ENCODE measurements around the gene CDHR2.
"Not testable (repeated sequence)": the region's sequence is repeated elsewhere in the genome, so short reads cannot be mapped to it uniquely, and the experiment has no call there.

Gene CDHR2

GRCh38 chr5:176587398-176587797 is 38.3 kb downstream of the CDHR2 start:
- no peak for DNase-seq (ENCODE audit: extremely low read depth, low read depth)
- H3K4me3 ChIP-seq (replicated peaks; ENCODE audit: low read depth, low read length), result no peak overlapping the region
- TF ChIP-seq CTCF (IDR thresholded peaks at IDR 0.05; ENCODE audit: low read depth, low read length, missing control alignments), result no peak

GRCh38 chr5:176588297-176588696 is 39.2 kb downstream of the CDHR2 start:
- DNase-seq (ENCODE audit: extremely low read depth, low read depth), result no peak
- no peak for TF ChIP-seq CTCF (IDR thresholded peaks at IDR 0.05; ENCODE audit: low read depth, low read length, missing control alignments)
- no peak overlapping the region for H3K4me3 ChIP-seq (replicated peaks; ENCODE audit: low read depth, low read length)

- no peak overlapping the region for H3K4me3 ChIP-seq (replicated peaks; ENCODE audit: low read depth, low read length)
- no peak for DNase-seq (ENCODE audit: extremely low read depth, low read depth)
- TF ChIP-seq CTCF (IDR thresholded peaks at IDR 0.05; ENCODE audit: low read depth, low read length, missing control alignments), result no peak
These were observed 40.1 kb downstream of the CDHR2 start for GRCh38 chr5:176589039-176589769.

- H3K4me3 ChIP-seq (replicated peaks; ENCODE audit: low read depth, low read length), result no peak overlapping the region
- no peak for TF ChIP-seq CTCF (IDR thresholded peaks at IDR 0.05; ENCODE audit: low read depth, low read length, missing control alignments)
- no peak for DNase-seq (ENCODE audit: extremely low read depth, low read depth)
These were observed 41.0 kb downstream of the CDHR2 start for GRCh38 chr5:176590035-176590717.

DNA sequence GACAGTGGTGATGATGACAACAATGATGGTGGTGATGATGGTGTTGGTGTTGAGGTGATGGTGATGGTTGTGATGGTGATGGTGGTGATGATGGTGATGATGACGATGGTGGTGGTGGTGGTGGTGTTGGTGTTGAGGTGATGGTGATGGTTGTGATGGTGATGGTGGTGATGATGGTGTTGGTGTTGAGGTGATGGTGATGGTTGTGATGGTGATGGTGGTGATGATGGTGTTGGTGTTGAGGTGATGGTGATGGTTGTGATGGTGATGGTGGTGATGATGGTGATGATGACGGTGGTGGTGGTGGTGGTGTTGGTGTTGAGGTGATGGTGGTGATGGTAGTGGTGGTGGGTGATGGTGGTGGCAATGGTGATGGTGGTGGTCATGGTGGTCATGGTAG is 42.5 kb downstream of the CDHR2 start:
- DNase-seq (ENCODE audit: extremely low read depth, low read depth); H3K4me3 ChIP-seq (replicated peaks; ENCODE audit: low read depth, low read length): not testable (repeated sequence)

DNA sequence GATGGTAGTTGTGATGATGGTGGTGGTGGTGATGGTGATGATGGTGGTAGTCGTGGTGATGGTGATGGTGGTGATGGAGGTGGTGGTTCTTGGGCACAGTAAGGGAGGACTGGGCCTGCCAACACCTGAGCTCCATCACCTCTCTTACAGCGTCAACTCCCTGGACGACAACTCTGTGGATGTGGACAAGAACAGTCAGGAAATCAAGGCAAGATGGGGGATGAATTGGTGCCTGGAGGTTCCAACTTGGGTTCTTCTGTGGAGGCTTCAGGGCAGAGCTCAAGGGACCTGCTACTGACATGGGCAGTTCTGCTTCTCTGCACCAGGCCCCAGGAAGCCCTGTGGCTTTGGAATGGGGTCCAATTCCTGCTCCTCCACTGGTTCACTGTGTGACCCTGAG is 43.4 kb downstream of the CDHR2 start:
- H3K4me3 ChIP-seq (replicated peaks; ENCODE audit: low read depth, low read length), result no peak overlapping the region
- no peak for TF ChIP-seq CTCF (IDR thresholded peaks at IDR 0.05; ENCODE audit: low read depth, low read length, missing control alignments)
- DNase-seq (ENCODE audit: extremely low read depth, low read depth), result no peak

DNA sequence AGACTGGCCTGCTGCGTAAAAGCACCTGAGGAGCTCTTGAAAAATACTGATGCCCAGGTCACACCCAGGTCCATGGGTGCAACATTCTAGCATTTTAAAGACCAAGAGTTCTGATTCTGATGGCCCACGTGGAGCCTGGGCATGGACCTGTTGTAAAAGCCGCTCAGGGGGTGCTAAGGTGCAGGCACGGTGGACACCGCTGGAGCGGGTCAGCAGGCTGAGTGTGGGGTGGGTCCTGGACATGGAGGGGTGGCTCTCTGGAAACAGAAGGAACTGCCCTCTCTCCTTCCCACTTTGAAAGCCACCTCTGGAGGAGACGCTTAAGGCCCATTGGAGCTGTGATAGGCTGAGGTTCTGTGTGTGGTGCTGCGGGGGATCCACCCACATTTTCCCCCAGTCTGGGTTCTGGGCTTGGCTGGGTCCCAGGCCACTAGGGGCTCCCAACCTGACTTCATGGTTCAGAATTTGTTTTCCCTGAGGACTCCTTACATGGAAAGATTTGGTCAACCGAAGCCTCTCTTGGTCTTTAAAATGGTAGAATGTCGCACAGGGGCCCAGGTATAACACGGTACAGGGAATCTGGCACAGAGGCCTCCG is 44.2 kb downstream of the CDHR2 start:
- no peak overlapping the region for H3K4me3 ChIP-seq (replicated peaks; ENCODE audit: low read depth, low read length)
- no peak for DNase-seq (ENCODE audit: extremely low read depth, low read depth)
- TF ChIP-seq CTCF (IDR thresholded peaks at IDR 0.05; ENCODE audit: low read depth, low read length, missing control alignments), result no peak
